Activated CD8-positive, alpha-beta memory T cell treated with anti-CD3 and anti-CD28 coated beads, Interleukin-2, amount 10 ng/mL, durations not matched to agents 7 days and 5 days (primary cell): ENCODE measurements around the gene SUSD4. TPM values are rescaled to one million over a fixed set of nuclear protein-coding genes. Genes with fewer than 3 reads are reported as not detected.

ENCODE experiments used
- ATAC-seq: fragments of 150-1000 bp; cut with Tn5 transposase; one replicate; pipeline ENCODE4 v1.10.0; 2021; ENCODE audit warnings: moderate library complexity
- CTCF ChIA-PET: fragments of 350-600 bp; sonication (Branson Sonifier 250); formaldehyde crosslinking; loops from one replicate; lab custom pipeline; 2021; ENCODE audit warnings: antibody characterized with exemption; lab: Charles Lee
- DNase-seq: peaks from one replicate; pipeline ENCODE4 v3.0.0-alpha.2; 2020
- H3K27ac Mint-ChIP-seq: one replicate; pipeline ENCODE4 v1.8.0; 2021; ENCODE audit warnings: mild to moderate bottlenecking, mixed read lengths
- H3K27me3 Mint-ChIP-seq: one replicate; pipeline ENCODE4 v1.8.0; 2021; ENCODE audit warnings: mixed read lengths
- H3K36me3 Mint-ChIP-seq: one replicate; pipeline ENCODE4 v1.8.0; 2021; ENCODE audit warnings: mild to moderate bottlenecking, mixed read lengths
- H3K4me1 Mint-ChIP-seq: one replicate; pipeline ENCODE4 v1.8.0; 2021; ENCODE audit warnings: mixed read lengths
- H3K4me3 Mint-ChIP-seq: one replicate; pipeline ENCODE4 v1.8.0; 2021; ENCODE audit warnings: mild to moderate bottlenecking, moderate library complexity, mixed read lengths
- H3K9me3 Mint-ChIP-seq: one replicate; pipeline ENCODE4 v1.8.0; 2022; ENCODE audit warnings: low read depth, mixed read lengths
- total RNA-seq, 2 experiments: library from RNA; stranded (reverse); gene quantifications; one replicate each; pipeline ENCODE4 v1.2.3, GENCODE V29; 2021

SUSD4 gene
- total RNA-seq, 2 experiments from 2014 or later: 0.21 TPM; not detected in 1

GRCh38 chr1:223244366-223245103 lies 119.4 kb downstream of the SUSD4 start:
- ATAC-seq (peak; percentile 69), DNase-seq (no peak)
- Mint-ChIP-seq H3K9me3 (no peaks in the 10 kb centered on the region), H3K27me3 (peaks cover 7% of the 10 kb centered on the region), H3K4me3 (no peak overlapping the region), H3K36me3 (no peaks in the 10 kb centered on the region), H3K4me1 (peaks cover 25% of the 10 kb centered on the region), H3K27ac (no peak overlapping the region)
- CTCF ChIA-PET: interaction anchor here (1.5 kb wide), 1 partner anchor 111 kb away, joined by 6 read pairs; no protein-coding TSS in a partner anchor

GRCh38 chr1:223243441-223244050 lies 120.4 kb downstream of the SUSD4 start:
- Mint-ChIP-seq H3K27me3 (peaks cover 14% of the 10 kb centered on the region), H3K4me3 (no peak overlapping the region), H3K27ac (no peak overlapping the region), H3K4me1 (peaks cover 18% of the 10 kb centered on the region), H3K9me3 (no peaks in the 10 kb centered on the region), H3K36me3 (no peaks in the 10 kb centered on the region)
- CTCF ChIA-PET: interaction anchor here (1.5 kb wide), 1 partner anchor 110 kb away, joined by 6 read pairs; no protein-coding TSS in a partner anchor
- DNase-seq (no peak), ATAC-seq (no peak)

- no peak for DNase-seq
- Mint-ChIP-seq H3K27ac (no peak overlapping the region), H3K4me3 (no peak overlapping the region), H3K27me3 (peaks cover 17% of the 10 kb centered on the region), H3K4me1 (peaks cover 13% of the 10 kb centered on the region), H3K9me3 (no peaks in the 10 kb centered on the region), H3K36me3 (no peaks in the 10 kb centered on the region)
- CTCF ChIA-PET: no interaction called here
- ATAC-seq: no peak
Observed at GRCh38 chr1:223242971-223243370, 121.0 kb downstream of the SUSD4 start.

GRCh38 chr1:223242382-223242955 lies 121.5 kb downstream of the SUSD4 start:
- Mint-ChIP-seq H3K4me3 (no peak overlapping the region), H3K9me3 (no peaks in the 10 kb centered on the region), H3K27me3 (peaks cover 17% of the 10 kb centered on the region), H3K36me3 (no peaks in the 10 kb centered on the region), H3K27ac (no peak overlapping the region), H3K4me1 (peaks cover 13% of the 10 kb centered on the region)
- ATAC-seq (no peak), DNase-seq (no peak)
- CTCF ChIA-PET: no interaction called here

- CTCF ChIA-PET: no interaction called here
- Mint-ChIP-seq H3K27me3 (peaks cover 17% of the 10 kb centered on the region), H3K27ac (no peak overlapping the region)
Observed at GRCh38 chr1:223240122-223240521, 123.9 kb downstream of the SUSD4 start.

GRCh38 chr1:223235091-223235490 lies 128.9 kb downstream of the SUSD4 start:
- CTCF ChIA-PET: no interaction called here

More at GRCh38 chr1:223240122-223240521, 123.9 kb downstream of the SUSD4 start:
- DNase-seq (no peak), ATAC-seq (no peak)
- no peaks in the 10 kb centered on the region for H3K9me3 Mint-ChIP-seq
- H3K4me3 Mint-ChIP-seq: no peak overlapping the region
- H3K4me1 Mint-ChIP-seq: peaks cover 9% of the 10 kb centered on the region
- no peaks in the 10 kb centered on the region for H3K36me3 Mint-ChIP-seq

GRCh38 chr1:223234534-223234933 lies 129.4 kb downstream of the SUSD4 start:
- peak; percentile 7 for DNase-seq
- ATAC-seq: no peak
- Mint-ChIP-seq H3K27me3 (peaks cover 13% of the 10 kb centered on the region), H3K4me1 (no peaks in the 10 kb centered on the region), H3K4me3 (no peak overlapping the region), H3K9me3 (no peaks in the 10 kb centered on the region), H3K27ac (no peak overlapping the region), H3K36me3 (no peaks in the 10 kb centered on the region)
- CTCF ChIA-PET: no interaction called here

More at GRCh38 chr1:223235091-223235490, 128.9 kb downstream of the SUSD4 start:
- Mint-ChIP-seq H3K27ac (no peak overlapping the region), H3K4me3 (no peak overlapping the region), H3K4me1 (no peaks in the 10 kb centered on the region), H3K36me3 (no peaks in the 10 kb centered on the region), H3K27me3 (peaks cover 13% of the 10 kb centered on the region), H3K9me3 (no peaks in the 10 kb centered on the region)
- ATAC-seq (no peak), DNase-seq (no peak)

- ATAC-seq (no peak), DNase-seq (peak; percentile 7)
- no peaks in the 10 kb centered on the region for H3K36me3 Mint-ChIP-seq
- no peaks in the 10 kb centered on the region for H3K9me3 Mint-ChIP-seq
- H3K27ac Mint-ChIP-seq: no peak overlapping the region
- CTCF ChIA-PET: no interaction called here
- H3K4me1 Mint-ChIP-seq: no peaks in the 10 kb centered on the region
- H3K27me3 Mint-ChIP-seq: peaks cover 10% of the 10 kb centered on the region
- no peak overlapping the region for H3K4me3 Mint-ChIP-seq
Observed at GRCh38 chr1:223234170-223234514, 129.8 kb downstream of the SUSD4 start.

- Mint-ChIP-seq H3K4me1 (no peaks in the 10 kb centered on the region), H3K27me3 (peaks cover 6% of the 10 kb centered on the region), H3K9me3 (no peaks in the 10 kb centered on the region), H3K27ac (no peak overlapping the region), H3K4me3 (no peak overlapping the region), H3K36me3 (no peaks in the 10 kb centered on the region)
- DNase-seq: peak; percentile 36
- ATAC-seq: no peak
- CTCF ChIA-PET: no interaction called here
Observed at GRCh38 chr1:223233410-223234169, 130.4 kb downstream of the SUSD4 start.

GRCh38 chr1:223233019-223233409 lies 131.0 kb downstream of the SUSD4 start:
- H3K4me1 Mint-ChIP-seq: no peaks in the 10 kb centered on the region
- CTCF ChIA-PET: no interaction called here
- no peaks in the 10 kb centered on the region for H3K36me3 Mint-ChIP-seq
- ATAC-seq (no peak), DNase-seq (peak; percentile 5)
- no peak overlapping the region for H3K4me3 Mint-ChIP-seq
- no peaks in the 10 kb centered on the region for H3K9me3 Mint-ChIP-seq
- peaks cover 3% of the 10 kb centered on the region for H3K27me3 Mint-ChIP-seq
- no peak overlapping the region for H3K27ac Mint-ChIP-seq

- no peak overlapping the region for H3K4me3 Mint-ChIP-seq
Observed at GRCh38 chr1:223231581-223231980, 132.4 kb downstream of the SUSD4 start.

GRCh38 chr1:223231011-223231572 lies 132.9 kb downstream of the SUSD4 start:
- Mint-ChIP-seq H3K9me3 (no peaks in the 10 kb centered on the region), H3K4me1 (no peaks in the 10 kb centered on the region), H3K27me3 (peaks cover 3% of the 10 kb centered on the region), H3K36me3 (no peaks in the 10 kb centered on the region), H3K27ac (no peak overlapping the region), H3K4me3 (no peak overlapping the region)
- CTCF ChIA-PET: no interaction called here
- peak; percentile 12 for DNase-seq
- ATAC-seq: no peak

More at GRCh38 chr1:223231581-223231980, 132.4 kb downstream of the SUSD4 start:
- peaks cover 3% of the 10 kb centered on the region for H3K27me3 Mint-ChIP-seq
- ATAC-seq (no peak), DNase-seq (peak; percentile 34)
- CTCF ChIA-PET: no interaction called here
- H3K27ac Mint-ChIP-seq: no peak overlapping the region
- no peaks in the 10 kb centered on the region for H3K36me3 Mint-ChIP-seq
- no peaks in the 10 kb centered on the region for H3K4me1 Mint-ChIP-seq
- no peaks in the 10 kb centered on the region for H3K9me3 Mint-ChIP-seq
